SK-N-SH (cell line): ENCODE measurements around the gene KREMEN2. TPM values are rescaled to one million over a fixed set of nuclear protein-coding genes. Genes with fewer than 3 reads are reported as not detected.

Source experiments
- CTCF ChIA-PET: fragments of 300-600, 350-600 bp; formaldehyde crosslinking; extraction: SDS; loops from one replicate; lab custom pipeline; 2021; lab: Yijun Ruan, JAX
- POLR2A ChIA-PET: fragments of 350-600 bp; sonication (Branson Sonifier 250); formaldehyde crosslinking; extraction: SDS; loops from one replicate; lab custom pipeline; 2020; ENCODE audit warnings: antibody characterized with exemption, inconsistent platforms; lab: Yijun Ruan, JAX
- DNase-seq: peaks from one replicate; pipeline ENCODE4 v3.0.0; 2012
- H2AFZ ChIP-seq: fragments of 200-600 bp; sonication (generic); 2 replicates; pipeline ENCODE4 v1.8.1; 2016; ENCODE audit warnings: antibody characterized with exemption, mild to moderate bottlenecking, low read depth
- H3F3A ChIP-seq: fragments of 200-600 bp; sonication (generic); replicated peaks from 2 replicates; pipeline ENCODE3; 2016; ENCODE audit warnings: antibody characterized with exemption, mild to moderate bottlenecking; ENCODE audit not compliant: insufficient read depth
- H3K27ac ChIP-seq, 2 experiments: fragments of 200-500 bp in 1 of 2; fragments of 200-600 bp in 1 of 2; sonication (Bioruptor generic) in 1 of 2; sonication (generic), shearing (Covaris generic) in 1 of 2; 2 replicates each; pipeline versions ENCODE4 v1.5.1 to v1.6.1; 2014 to 2016; ENCODE audit warnings: low read depth in 2 of 2, inconsistent platforms in 1 of 2, low read length in 1 of 2, mild to moderate bottlenecking in 1 of 2, mixed read lengths in 1 of 2
- H3K27me3 ChIP-seq: fragments of 200-600 bp; sonication (generic), shearing (Covaris generic); 2 replicates; pipeline ENCODE4 v1.6.1; 2016; ENCODE audit warnings: mixed run types; ENCODE audit not compliant: insufficient read depth
- H3K36me3 ChIP-seq, 2 experiments: fragments of 200-500 bp in 1 of 2; fragments of 200-600 bp in 1 of 2; sonication (Bioruptor generic) in 1 of 2; sonication (generic) in 1 of 2; replicated peaks in 1 of 2; 2 replicates each; pipeline versions ENCODE3 to v1.5.1; 2014 to 2016; ENCODE audit warnings: low read length in 1 of 2, mild to moderate bottlenecking in 1 of 2; ENCODE audit not compliant: insufficient read depth in 2 of 2, control insufficient read depth in 1 of 2
- H3K4me1 ChIP-seq, 2 experiments: fragments of 200-500 bp in 1 of 2; fragments of 200-600 bp in 1 of 2; sonication (Bioruptor generic) in 1 of 2; sonication (generic), shearing (Covaris generic) in 1 of 2; 2 replicates each; pipeline versions ENCODE4 v1.5.1 to v1.6.1; 2014 to 2016; ENCODE audit warnings: low read depth in 1 of 2, low read length in 1 of 2, mixed run types in 1 of 2; ENCODE audit not compliant: insufficient read depth in 2 of 2, control insufficient read depth in 1 of 2
- H3K4me2 ChIP-seq: fragments of 200-600 bp; sonication (generic), shearing (Covaris generic); 2 replicates; pipeline ENCODE4 v1.6.1; 2017; ENCODE audit warnings: mixed run types
- H3K4me3 ChIP-seq, 2 experiments: fragments of 200-500 bp in 1 of 2; fragments of 200-600 bp in 1 of 2; sonication (Bioruptor generic) in 1 of 2; sonication (generic), shearing (Covaris generic) in 1 of 2; 2 replicates each; pipeline versions ENCODE4 v1.5.1 to v1.8.1; 2014 to 2016; ENCODE audit warnings: low read depth in 2 of 2, inconsistent platforms in 1 of 2, low read length in 1 of 2, mild to moderate bottlenecking in 1 of 2, mixed read lengths in 1 of 2, moderate library complexity in 1 of 2
- H3K79me2 ChIP-seq: fragments of 200-600 bp; sonication (generic); 2 replicates; pipeline ENCODE4 v1.8.1; 2017; ENCODE audit warnings: mild to moderate bottlenecking; ENCODE audit not compliant: insufficient read depth
- H3K9ac ChIP-seq: fragments of 200-600 bp; sonication (generic); 2 replicates; pipeline ENCODE4 v1.6.1; 2017; ENCODE audit warnings: mixed run types
- H3K9me2 ChIP-seq: fragments of 200-600 bp; sonication (generic); 2 replicates; pipeline ENCODE4 v1.6.1; 2017; ENCODE audit warnings: mixed run types
- H3K9me3 ChIP-seq: fragments of 200-600 bp; sonication (generic); 2 replicates; pipeline ENCODE4 v1.6.1; 2017; ENCODE audit warnings: mixed run types, mild to moderate bottlenecking, moderate library complexity
- H4K20me1 ChIP-seq: fragments of 200-600 bp; sonication (generic); 2 replicates; pipeline ENCODE4 v1.6.1; 2017; ENCODE audit warnings: mild to moderate bottlenecking, mixed run types; ENCODE audit not compliant: insufficient read depth
- ELF1 ChIP-seq: IDR thresholded peaks from 2 replicates; pipeline ENCODE4 v1.4.0; 2012
- EP300 ChIP-seq, 2 experiments: IDR thresholded peaks; 2 replicates each; pipeline versions ENCODE4 v1.4.0 to v1.6.1; 2012; ENCODE audit warnings: borderline replicate concordance in 1 of 2, low read depth in 1 of 2, low read length in 1 of 2
- EZH2phosphoT487 ChIP-seq: fragments of 200-600 bp; sonication (generic); IDR thresholded peaks from 2 replicates; pipeline ENCODE4 v1.6.1; 2017; ENCODE audit warnings: low read depth, mixed run types, mild to moderate bottlenecking, antibody characterized with exemption, moderate library complexity, borderline replicate concordance
- FOSL2 ChIP-seq: IDR thresholded peaks from 2 replicates; pipeline ENCODE4 v1.4.0; 2012; ENCODE audit warnings: low read depth, mild to moderate bottlenecking, moderate library complexity, borderline replicate concordance
- GATA2 ChIP-seq: sonication (generic); formaldehyde crosslinking; IDR thresholded peaks from 2 replicates; pipeline ENCODE4 v1.5.0; 2020; ENCODE audit warnings: mild to moderate bottlenecking, missing genetic modification reagents
- JUND ChIP-seq: IDR thresholded peaks from 2 replicates; pipeline ENCODE4 v1.4.0; 2012
- MXI1 ChIP-seq: IDR thresholded peaks from 2 replicates; pipeline ENCODE4 v1.6.1; 2012; ENCODE audit warnings: mild to moderate bottlenecking, low read depth, low read length, improper control_type of control experiment
- NRF1 ChIP-seq: IDR thresholded peaks from 2 replicates; pipeline ENCODE4 v1.6.1; 2012; ENCODE audit warnings: low read depth, mild to moderate bottlenecking, low read length
- POLR2AphosphoS5 ChIP-seq: IDR thresholded peaks from 2 replicates; pipeline ENCODE4 v1.6.1; 2012; ENCODE audit warnings: low read depth, low read length
- RCOR1 ChIP-seq: fragments of 150-350 bp; IDR thresholded peaks from 2 replicates; pipeline ENCODE4 v1.6.1; 2017; ENCODE audit warnings: antibody characterized with exemption, low read length
- RXRA ChIP-seq: IDR thresholded peaks from 2 replicates; pipeline ENCODE4 v1.4.0; 2012; ENCODE audit warnings: low read depth, mild to moderate bottlenecking, borderline replicate concordance
- TEAD4 ChIP-seq: IDR thresholded peaks from 2 replicates; pipeline ENCODE4 v1.4.0; 2012; ENCODE audit warnings: mild to moderate bottlenecking, borderline replicate concordance; ENCODE audit not compliant: insufficient read depth
- ZBTB33 ChIP-seq: IDR thresholded peaks from 2 replicates; pipeline ENCODE4 v1.4.0; 2012; ENCODE audit warnings: low read depth, borderline replicate concordance
- WGBS: methylation state at CpG from one replicate; pipeline ENCODE4 v1.1.6; 2017; ENCODE audit warnings: low lambda C conversion rate; 5-methylcytosine and 5-hydroxymethylcytosine counted together
- polyA plus RNA-seq, 3 experiments: library from polyadenylated mRNA; depleted of rRNA; stranded (reverse); fragments of >200 nt; gene quantifications; 2 replicates each; pipeline ENCODE4 v1.2.3, GENCODE V29; 2012
- TF ChIP-seq, protein P1 (sequence below): fragments of 150-350 bp; IDR thresholded peaks from 2 replicates; pipeline ENCODE4 v1.6.1; 2016; ENCODE audit warnings: mild to moderate bottlenecking, low read depth, low read length

Gene KREMEN2
- polyA plus RNA-seq, 1 of the 3 experiments (the other 2 are of a cell fraction): 0.77 TPM

- no peaks in the 10 kb centered on the region for H3K27me3 ChIP-seq
- no peaks in the 10 kb centered on the region for H3K9me3 ChIP-seq
- H2AFZ ChIP-seq: no peak overlapping the region
- peaks cover 0 to 36% of the 10 kb centered on the region in 2 experiments; a peak in 1 of 4 replicates for H3K4me1 ChIP-seq
- H3K9me2 ChIP-seq: no peaks in the 10 kb centered on the region
- no peak for DNase-seq
- POLR2A ChIA-PET: no interaction called here
- no peak for TF ChIP-seq EP300 (IDR thresholded peaks at IDR 0.05; ENCODE audit: borderline replicate concordance in 1 of 2, low read depth in 1 of 2, low read length in 1 of 2)
- no peak for TF ChIP-seq RXRA
- TF ChIP-seq ZBTB33: no peak
- TF ChIP-seq RCOR1: no peak
- no peak for TF ChIP-seq TEAD4
- no peak for TF ChIP-seq POLR2AphosphoS5
- no peak for TF ChIP-seq EZH2phosphoT487
- TF ChIP-seq, protein P1, sequence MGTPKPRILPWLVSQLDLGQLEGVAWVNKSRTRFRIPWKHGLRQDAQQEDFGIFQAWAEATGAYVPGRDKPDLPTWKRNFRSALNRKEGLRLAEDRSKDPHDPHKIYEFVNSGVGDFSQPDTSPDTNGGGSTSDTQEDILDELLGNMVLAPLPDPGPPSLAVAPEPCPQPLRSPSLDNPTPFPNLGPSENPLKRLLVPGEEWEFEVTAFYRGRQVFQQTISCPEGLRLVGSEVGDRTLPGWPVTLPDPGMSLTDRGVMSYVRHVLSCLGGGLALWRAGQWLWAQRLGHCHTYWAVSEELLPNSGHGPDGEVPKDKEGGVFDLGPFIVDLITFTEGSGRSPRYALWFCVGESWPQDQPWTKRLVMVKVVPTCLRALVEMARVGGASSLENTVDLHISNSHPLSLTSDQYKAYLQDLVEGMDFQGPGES: no peak
- no peak for TF ChIP-seq GATA2 (CRISPR knock-in tag)
- no peak for TF ChIP-seq JUND
- TF ChIP-seq FOSL2: no peak
- TF ChIP-seq NRF1: no peak
- TF ChIP-seq ELF1: no peak
- no peak for TF ChIP-seq MXI1
- TF ChIP-seq, all 33 proteins: peak for 0
- 76% methylated on average over 11 of the region's 15 CpGs for WGBS
- CTCF ChIA-PET: interaction anchor here (0.5 to 2.3 kb wide), 8 partner anchors 9 to 59 kb away, joined by 3 to 12 read pairs (median 4); partner anchors contain the start of gene KREMEN2
- Histone ChIP-seq H3K36me3 (no peaks in the 10 kb centered on the region), H3F3A (peaks cover 8% of the 10 kb centered on the region), H4K20me1 (peaks cover 31% of the 10 kb centered on the region; the same call in 1 of the 2 replicates), H3K4me3 (no peak overlapping the region), H3K79me2 (no peaks in the 10 kb centered on the region; the same call in 1 of the 2 replicates), H3K4me2 (no peak overlapping the region), H3K27ac (no peak overlapping the region; a peak in 1 of 4 replicates), H3K9ac (no peak overlapping the region)
Observed at GRCh38 chr16:2971985-2972784, 8.1 kb downstream of the KREMEN2 start.
